HG02981 (cell line): Measurements from ENCODE around the gene UBE2Q1.

Experiments
- ATAC-seq: cut with Tn5 transposase; IDR thresholded peaks from one replicate; pipeline ENCODE4 v1.9.1; 2021; ENCODE audit warnings: mild to moderate bottlenecking, moderate library complexity; ENCODE audit not compliant: unreplicated experiment

Gene UBE2Q1

GRCh38 chr1:154512760-154513159 is 45.7 kb downstream of the UBE2Q1 start:
- ATAC-seq, result no peak

GRCh38 chr1:154503898-154504297 is 54.6 kb downstream of the UBE2Q1 start:
- no peak for ATAC-seq

- no peak for ATAC-seq
These were observed 55.7 kb downstream of the UBE2Q1 start for GRCh38 chr1:154502744-154503115.

DNA sequence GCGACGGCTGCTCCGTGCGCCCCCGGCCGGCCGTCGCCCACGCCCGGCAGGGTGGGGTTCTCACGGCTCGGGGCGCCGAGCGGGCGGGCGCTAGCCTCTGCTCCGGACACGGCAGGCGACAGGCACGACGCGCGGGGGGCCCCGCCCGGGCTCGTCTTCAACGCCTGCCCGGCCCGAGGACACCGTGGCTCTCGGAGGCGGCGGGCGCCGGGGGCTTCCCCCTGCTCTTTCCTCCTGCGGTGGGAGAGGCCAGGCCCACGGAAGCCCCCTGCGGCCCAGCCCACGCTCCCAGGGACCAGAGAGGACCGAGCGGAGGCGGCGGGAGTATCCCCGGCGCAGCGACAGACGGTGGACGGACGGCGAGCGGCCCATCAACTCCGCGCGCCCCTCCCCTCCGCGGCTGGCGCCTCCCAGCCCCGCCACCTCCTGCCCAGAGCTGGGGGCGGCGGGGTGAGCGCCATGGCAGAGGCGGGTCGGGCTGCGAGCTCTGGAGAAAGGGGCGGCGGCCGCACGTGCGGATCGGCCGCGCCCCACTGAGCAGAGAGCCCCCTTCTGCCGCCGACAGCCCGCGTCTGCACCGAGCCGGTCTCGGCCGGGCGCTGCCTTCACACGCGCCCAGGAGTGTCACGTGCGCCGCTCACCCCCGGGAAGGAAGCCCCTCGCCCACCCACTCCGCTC is 56.3 kb downstream of the UBE2Q1 start, which contains the start of the genes SHE and TDRD10:
Gene SHE, minus strand, starts transcription at position 347 of the 678 bp plus-strand sequence. CDS start 386 bp downstream, outside the sequence.
Gene TDRD10, plus strand, starts transcription at position 154 of the 678 bp plus-strand sequence. CDS start 4,685 bp downstream, outside the sequence.
- ATAC-seq, result no peak

GRCh38 chr1:154501423-154502065 is 56.9 kb downstream of the UBE2Q1 start:
- no peak for ATAC-seq

- no peak for ATAC-seq
These were observed 57.9 kb downstream of the UBE2Q1 start for GRCh38 chr1:154500533-154500932.

DNA sequence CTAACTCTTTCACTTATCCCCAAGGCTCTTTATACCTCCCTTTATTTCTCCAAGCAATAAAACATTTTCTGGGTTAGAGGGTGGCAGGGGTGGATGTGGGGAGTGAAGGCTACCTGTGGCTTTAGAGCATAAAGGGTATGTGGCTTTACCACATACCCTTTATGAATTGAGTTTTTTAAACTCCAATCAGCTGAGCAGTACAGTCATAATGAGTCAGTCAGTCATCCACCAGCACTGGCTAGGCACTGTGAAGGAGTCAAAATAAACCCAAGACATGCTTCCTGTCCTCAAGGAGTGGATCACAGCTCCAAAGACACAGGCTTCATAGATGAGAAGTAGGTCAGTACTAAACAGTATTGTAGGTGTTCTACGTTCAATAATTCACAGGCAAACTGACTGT is 59.0 kb downstream of the UBE2Q1 start:
- ATAC-seq, result no peak
